Measurements from ENCODE around the gene JAZF1.
"Not testable (repeated sequence)": the region's sequence is repeated elsewhere in the genome, so short reads cannot be mapped to it uniquely, and the experiment has no call there.

Gene JAZF1

GRCh38 chr7:27925573-27926201, 254.9 kb downstream of the JAZF1 start:
- no peak for DNase-seq

- DNase-seq, result no peak
These were observed 257.0 kb downstream of the JAZF1 start for GRCh38 chr7:27923642-27923980.

GRCh38 chr7:27922907-27923641, 257.5 kb downstream of the JAZF1 start:
- DNase-seq, result no peak

GRCh38 chr7:27922389-27922788, 258.2 kb downstream of the JAZF1 start:
- not testable (repeated sequence) for DNase-seq

GRCh38 chr7:27921081-27921836, 259.3 kb downstream of the JAZF1 start:
- DNase-seq, result peak; percentile 43

DNA sequence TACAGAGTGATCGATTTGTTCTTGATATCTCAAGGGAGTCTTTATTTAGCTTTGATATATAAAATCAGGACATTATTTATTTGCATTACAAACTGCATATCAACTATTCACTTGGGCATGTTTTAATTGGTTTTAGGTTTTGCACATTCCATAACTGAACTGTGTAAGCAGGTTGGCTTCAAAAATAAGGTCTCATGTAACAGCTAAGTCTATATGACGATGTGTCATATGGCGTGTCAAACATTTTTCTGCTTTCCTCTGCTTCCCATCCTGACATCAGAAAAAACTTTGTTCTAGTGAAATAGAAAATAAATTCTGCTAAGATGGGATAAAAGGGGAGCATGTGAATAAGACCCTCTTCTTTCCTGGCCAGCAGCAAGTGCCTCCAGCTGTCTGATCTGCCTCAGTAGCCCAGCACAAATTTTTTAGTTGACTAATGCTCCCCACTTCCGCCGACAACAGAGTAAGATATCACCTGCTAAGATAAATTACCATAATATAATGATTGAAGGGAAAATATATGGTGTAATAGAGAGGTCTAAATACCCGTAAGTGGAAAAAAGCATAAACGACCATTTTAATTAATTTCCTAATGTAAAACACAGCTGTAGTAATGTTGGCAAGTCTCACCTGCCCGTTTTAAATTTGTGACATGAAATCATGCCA, 260.2 kb downstream of the JAZF1 start:
- DNase-seq, result no peak

- no peak for DNase-seq
These were observed 262.1 kb downstream of the JAZF1 start for GRCh38 chr7:27918503-27918902.

DNA sequence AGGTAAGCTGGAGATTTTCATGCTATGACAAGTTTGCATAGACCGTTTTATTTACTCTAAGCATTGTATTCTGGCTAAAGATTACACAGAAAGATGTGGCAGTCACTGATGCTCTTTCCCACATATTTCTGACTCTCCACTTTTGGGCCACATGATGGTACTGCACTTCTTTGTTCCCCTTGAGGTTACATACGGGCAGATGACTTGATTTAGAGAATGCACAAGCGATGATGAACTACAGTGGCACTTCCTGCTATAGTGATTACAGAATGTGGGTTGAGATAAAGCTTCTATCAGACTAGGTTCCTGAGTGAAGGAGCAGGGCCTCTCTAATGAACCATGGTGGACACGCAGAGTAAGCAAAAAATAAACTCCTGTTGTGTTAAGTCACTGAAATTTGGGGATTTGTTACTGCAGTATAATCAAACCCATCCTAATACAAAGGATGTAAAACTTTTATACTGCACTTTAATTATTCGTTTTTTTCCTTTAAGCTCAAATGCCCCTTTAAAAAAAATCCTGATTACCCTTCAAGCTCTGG, 262.8 kb downstream of the JAZF1 start:
- no peak for DNase-seq

DNA sequence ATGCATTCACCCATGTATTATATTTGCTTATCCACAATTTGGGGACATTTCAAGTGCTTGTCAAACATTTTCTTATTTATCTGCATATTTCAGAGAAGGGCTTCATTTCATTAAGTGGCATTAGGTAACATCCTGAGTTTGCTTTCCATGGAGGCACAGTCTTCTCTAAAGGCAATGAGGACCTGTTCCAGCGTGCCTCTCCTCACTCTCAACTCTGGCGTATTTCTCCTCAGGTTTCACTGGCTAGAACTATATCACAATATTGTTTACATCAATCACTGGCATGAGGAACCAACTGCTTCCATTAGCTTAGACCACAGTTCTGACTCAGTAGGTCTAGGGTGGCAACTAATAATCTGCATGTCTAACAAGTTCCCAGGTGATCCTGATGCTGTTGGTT, 263.5 kb downstream of the JAZF1 start:
- no peak for DNase-seq

DNA sequence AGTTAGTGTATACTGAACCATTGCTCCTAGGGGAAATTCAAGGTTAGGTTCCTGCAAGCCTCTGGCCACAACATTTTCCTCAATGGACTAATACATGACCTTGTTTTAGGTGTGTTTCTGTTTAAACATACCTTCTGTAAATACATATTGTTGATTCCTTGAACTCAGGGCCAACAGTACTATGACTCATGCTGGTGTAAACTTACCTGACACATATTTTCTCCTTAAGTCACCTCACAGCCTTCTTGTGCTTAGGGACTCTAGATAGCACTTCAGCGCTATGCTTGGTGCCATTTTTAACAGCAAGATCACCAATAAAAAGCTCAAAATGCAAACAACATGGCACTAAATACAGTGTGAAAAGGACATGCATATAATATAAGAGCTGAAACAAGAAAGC, 264.2 kb downstream of the JAZF1 start:
- DNase-seq, result no peak

DNA sequence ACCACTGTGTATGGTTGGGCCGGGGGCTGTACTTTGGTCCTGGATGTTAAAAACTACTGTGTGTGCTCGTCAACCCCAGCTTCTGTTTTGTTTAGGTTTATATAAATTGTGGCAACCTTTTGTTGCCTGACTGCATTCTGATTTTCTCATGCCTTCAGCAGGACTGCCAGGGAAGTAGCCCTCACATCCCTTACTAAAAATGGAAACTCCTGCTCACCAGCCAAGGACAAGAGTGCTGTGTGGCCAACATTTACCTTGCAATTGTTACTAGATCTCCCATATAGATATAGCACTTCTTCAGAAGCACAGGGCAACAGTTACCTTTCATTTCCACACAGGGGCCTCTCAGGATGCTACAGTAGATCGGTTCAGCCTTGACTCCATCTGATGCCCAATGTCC, 266.2 kb downstream of the JAZF1 start:
- DNase-seq, result no peak

- DNase-seq, result no peak
These were observed 267.8 kb downstream of the JAZF1 start for GRCh38 chr7:27912751-27913150.

DNA sequence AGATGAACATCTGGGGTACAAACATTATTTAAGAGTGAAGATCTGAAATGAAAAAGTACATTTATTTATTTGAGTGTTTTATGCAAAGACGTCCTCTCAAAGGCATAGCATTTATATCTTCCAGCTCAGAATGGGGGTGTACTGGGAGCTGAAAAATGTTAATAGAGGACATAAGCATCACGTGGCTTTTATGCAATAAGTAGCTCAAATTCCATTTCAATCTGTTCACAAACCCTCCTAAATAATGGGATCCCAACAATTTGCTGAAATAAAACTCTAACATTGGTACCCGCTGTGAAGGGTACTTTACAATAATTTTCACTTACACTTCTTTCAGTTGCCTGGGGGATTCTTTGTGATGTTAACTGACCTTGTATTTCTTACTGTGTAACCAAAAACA, 268.7 kb downstream of the JAZF1 start:
- no peak for DNase-seq

- no peak for DNase-seq
These were observed 270.3 kb downstream of the JAZF1 start for GRCh38 chr7:27910326-27910725.

GRCh38 chr7:27908534-27909165, 271.9 kb downstream of the JAZF1 start:
- no peak for DNase-seq

DNA sequence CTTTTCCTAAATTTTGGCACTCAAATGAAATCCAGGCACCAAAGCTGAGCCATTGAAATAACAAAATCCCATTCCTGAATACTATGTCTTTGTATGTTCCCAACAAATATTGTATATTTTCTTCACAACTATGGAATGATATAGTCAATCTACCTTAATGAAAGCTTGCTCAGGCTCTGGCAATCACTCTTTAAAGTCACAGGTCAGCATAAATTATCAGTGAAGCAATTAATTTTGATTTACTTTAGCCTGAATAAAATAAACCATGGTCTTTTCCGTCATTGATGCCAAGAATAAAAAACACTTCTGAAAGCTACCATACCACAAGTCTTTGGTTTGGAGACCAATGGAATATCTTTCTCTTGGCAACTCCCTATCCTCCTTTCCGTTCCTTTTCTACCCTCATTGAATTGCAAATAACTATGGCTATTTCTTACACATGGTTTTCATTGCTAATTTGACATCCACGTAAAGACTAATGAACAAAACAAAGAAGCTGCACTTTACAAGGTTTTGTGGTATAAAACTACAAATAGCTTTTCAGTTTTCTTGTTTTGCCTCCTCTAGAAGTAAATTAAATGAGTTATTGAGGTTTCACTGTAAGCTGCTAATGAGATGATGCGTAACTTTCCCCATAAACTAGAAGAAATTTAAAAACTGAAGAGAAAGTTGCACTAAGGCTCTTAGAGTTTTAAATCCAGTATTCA, 274.1 kb downstream of the JAZF1 start:
- DNase-seq, result no peak

GRCh38 chr7:27905951-27906350, 274.6 kb downstream of the JAZF1 start:
- no peak for DNase-seq

DNA sequence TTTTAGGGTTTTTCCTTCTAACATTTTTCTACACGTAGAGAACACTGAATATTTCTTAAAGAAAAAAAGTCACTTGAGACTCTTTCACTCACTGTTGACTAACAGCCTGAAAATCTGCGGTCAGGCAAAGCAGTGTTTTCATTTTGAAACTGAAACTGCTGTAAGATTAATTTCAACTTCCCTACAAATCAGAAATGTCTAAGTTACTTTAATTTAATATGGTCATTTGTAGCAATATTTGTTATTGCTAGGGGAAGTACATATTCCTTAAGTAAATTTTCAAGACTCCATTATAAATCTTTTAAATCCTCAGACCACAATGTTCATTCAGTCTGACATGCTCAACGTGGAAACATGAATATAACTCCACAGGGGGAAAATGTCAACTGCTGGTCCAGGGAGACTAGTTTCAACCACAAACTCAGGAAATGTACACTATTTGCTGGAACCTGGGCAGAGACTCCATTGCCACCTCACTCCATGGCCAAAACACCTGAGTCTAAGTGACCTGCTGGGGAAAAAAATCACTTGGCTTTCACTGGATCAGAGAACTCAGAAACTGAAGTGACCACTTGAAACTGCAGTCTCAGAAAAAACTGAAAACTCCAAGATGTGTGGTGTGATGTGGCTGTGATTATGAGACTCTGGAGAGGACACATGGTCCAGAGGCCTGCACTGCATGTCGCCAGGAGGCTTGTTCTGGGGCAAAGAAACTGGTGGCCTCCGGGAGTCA, 279.4 kb downstream of the JAZF1 start:
- peak; percentile 46 for DNase-seq

- DNase-seq, result no peak
These were observed 280.6 kb downstream of the JAZF1 start for GRCh38 chr7:27900006-27900405.

- DNase-seq, result peak; percentile 19
These were observed 281.0 kb downstream of the JAZF1 start for GRCh38 chr7:27899601-27900000.

DNA sequence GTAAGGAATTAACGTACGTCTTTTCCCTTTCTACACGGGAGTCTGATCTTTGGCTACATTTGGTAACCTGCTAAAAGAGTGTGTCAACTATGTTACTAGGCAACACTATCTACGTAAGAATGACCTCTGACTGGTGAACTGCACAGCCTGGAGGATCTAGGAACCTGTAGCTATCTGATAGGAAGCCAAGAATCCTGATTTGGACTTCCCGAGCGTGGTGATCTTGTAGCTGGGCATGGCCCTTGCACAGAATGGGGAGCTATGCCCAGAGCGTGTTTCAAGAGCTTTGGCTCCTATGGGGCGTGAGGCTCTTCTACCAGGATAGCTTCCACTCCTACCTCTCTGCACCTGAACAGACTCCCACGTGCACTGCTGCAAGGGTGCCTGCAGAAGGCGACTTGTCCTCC, 283.2 kb downstream of the JAZF1 start:
- DNase-seq, result no peak
